DLD1 (cell line): Measurements from ENCODE around the gene CXCL14.

ENCODE experiments used
- in situ Hi-C: cut with HindIII; loops from 2 replicates; pipeline ENCODE4 v1.10.0; 2017; ENCODE audit warnings: low sequenced_read_pairs

The CXCL14 gene

GRCh38 chr5:135598691-135599395, 20.1 kb upstream of the CXCL14 start:
- in situ Hi-C loops, result no loop called here

- in situ Hi-C loops, result no loop called here
Measured at GRCh38 chr5:135596788-135597187, 18.0 kb upstream of the CXCL14 start.

GRCh38 chr5:135596157-135596763, 17.5 kb upstream of the CXCL14 start:
- in situ Hi-C loops, result no loop called here

- in situ Hi-C loops, result no loop called here
Measured at GRCh38 chr5:135594416-135594960, 15.7 kb upstream of the CXCL14 start.

GRCh38 chr5:135593886-135594285, 15.1 kb upstream of the CXCL14 start:
- in situ Hi-C loops, result no loop called here

- in situ Hi-C loops, result no loop called here
Measured at GRCh38 chr5:135593141-135593540, 14.3 kb upstream of the CXCL14 start.

- in situ Hi-C loops, result no loop called here
Measured at GRCh38 chr5:135592312-135593045, 13.7 kb upstream of the CXCL14 start.

- in situ Hi-C loops, result no loop called here
Measured at GRCh38 chr5:135591277-135591676, 12.5 kb upstream of the CXCL14 start.

GRCh38 chr5:135589152-135589551, 10.4 kb upstream of the CXCL14 start:
- in situ Hi-C loops, result no loop called here

GRCh38 chr5:135587721-135588663, 9.2 kb upstream of the CXCL14 start:
- in situ Hi-C loops, result no loop called here

GRCh38 chr5:135584918-135585317, 6.1 kb upstream of the CXCL14 start:
- in situ Hi-C loops, result no loop called here

- in situ Hi-C loops, result no loop called here
Measured at GRCh38 chr5:135584276-135584675, 5.5 kb upstream of the CXCL14 start.

GRCh38 chr5:135582099-135582781, 3.4 kb upstream of the CXCL14 start:
- in situ Hi-C loops, result no loop called here

GRCh38 chr5:135578305-135578684, 496 bp downstream of the CXCL14 start:
- in situ Hi-C loops, result no loop called here

GRCh38 chr5:135577421-135577820, 1.4 kb downstream of the CXCL14 start:
- in situ Hi-C loops, result no loop called here

- in situ Hi-C loops, result no loop called here
Measured at GRCh38 chr5:135576075-135576599, 2.7 kb downstream of the CXCL14 start.

- in situ Hi-C loops, result loop anchor here (25.0 kb wide), 1 partner anchor 263 kb away; the partner anchor contains the start of gene SLC25A48
Measured at GRCh38 chr5:135574493-135574892, 4.3 kb downstream of the CXCL14 start.

- in situ Hi-C loops, result loop anchor here (25.0 kb wide), 1 partner anchor 265 kb away; the partner anchor contains the start of gene SLC25A48
Measured at GRCh38 chr5:135571902-135572301, 6.9 kb downstream of the CXCL14 start.

GRCh38 chr5:135571066-135571609, 7.7 kb downstream of the CXCL14 start:
- in situ Hi-C loops, result loop anchor here (25.0 kb wide), 1 partner anchor 266 kb away; the partner anchor contains the start of gene SLC25A48
